Activated CD4-positive, alpha-beta T cell treated with anti-CD3 and anti-CD28 coated beads, Interleukin-2, Interleukin-4, amounts not matched to agents 100 ng/mL and 50 ng/mL, durations not matched to agents 16 hours and 8 hours (primary cell): Measurements from ENCODE around the gene CPA1.

ENCODE experiments used
- DNase-seq: peaks from one replicate; pipeline ENCODE4 v3.0.0-alpha.2; 2020; ENCODE audit warnings: low spot score

The CPA1 gene

GRCh38 chr7:130426564-130426963, 46.3 kb downstream of the CPA1 start:
- DNase-seq = no peak

GRCh38 chr7:130429019-130429418, 48.7 kb downstream of the CPA1 start:
- DNase-seq = no peak

- no peak for DNase-seq
These were observed 49.8 kb downstream of the CPA1 start for GRCh38 chr7:130430115-130430514.

- no peak for DNase-seq
These were observed 50.8 kb downstream of the CPA1 start for GRCh38 chr7:130430841-130431666.

- DNase-seq = no peak
These were observed 52.6 kb downstream of the CPA1 start for GRCh38 chr7:130432886-130433285.

- no peak for DNase-seq
These were observed 53.0 kb downstream of the CPA1 start for GRCh38 chr7:130433301-130433700.

- DNase-seq = no peak
These were observed 55.1 kb downstream of the CPA1 start for GRCh38 chr7:130435311-130435854.

- no peak for DNase-seq
These were observed 56.0 kb downstream of the CPA1 start for GRCh38 chr7:130436253-130436652.
